ENCODE results near the gene ZNF799.
"Not testable (repeated sequence)": the region's sequence is repeated elsewhere in the genome, so short reads cannot be mapped to it uniquely, and the experiment has no call there.

Gene ZNF799

GRCh38 chr19:12400633-12401502 lies at the start of gene ZNF799:
Gene ZNF799 (minus strand): TSS chr19:12401271. CDS start chr19:12401070, 201 bp downstream.
- DNase-seq = peak; percentile 89

GRCh38 chr19:12450844-12451243 lies 49.8 kb upstream of the ZNF799 start:
- DNase-seq = no peak

- no peak for DNase-seq
These were observed 47.7 kb upstream of the ZNF799 start for GRCh38 chr19:12448808-12449207.

GRCh38 chr19:12440541-12441316 lies 39.7 kb upstream of the ZNF799 start, which contains the start of gene ZNF443:
Gene ZNF443 (minus strand): TSS chr19:12441021. CDS start chr19:12440914, 107 bp downstream.
- DNase-seq = peak; percentile 99

GRCh38 chr19:12439686-12440540 lies 38.8 kb upstream of the ZNF799 start:
- DNase-seq = peak; percentile 55

GRCh38 chr19:12430726-12431299 lies 29.7 kb upstream of the ZNF799 start:
- not testable (repeated sequence) for DNase-seq

GRCh38 chr19:12425888-12426274 lies 24.8 kb upstream of the ZNF799 start:
- no peak for DNase-seq

- DNase-seq = no peak
These were observed 24.3 kb upstream of the ZNF799 start for GRCh38 chr19:12425236-12425887.

GRCh38 chr19:12417273-12417672 lies 16.2 kb upstream of the ZNF799 start:
- DNase-seq = not testable (repeated sequence)

- no peak for DNase-seq
These were observed 10.8 kb upstream of the ZNF799 start for GRCh38 chr19:12411893-12412292.

GRCh38 chr19:12399901-12400632 lies 1.0 kb downstream of the ZNF799 start:
- DNase-seq = peak; percentile 12

GRCh38 chr19:12391148-12391547 lies 9.9 kb downstream of the ZNF799 start:
- not testable (repeated sequence) for DNase-seq

GRCh38 chr19:12386365-12386764 lies 14.7 kb downstream of the ZNF799 start:
- DNase-seq = not testable (repeated sequence)

GRCh38 chr19:12380444-12380737 lies 20.7 kb downstream of the ZNF799 start:
- DNase-seq = no peak

GRCh38 chr19:12379732-12380443 lies 21.2 kb downstream of the ZNF799 start:
- DNase-seq = no peak

GRCh38 chr19:12374026-12374425 lies 27.0 kb downstream of the ZNF799 start:
- DNase-seq = no peak

GRCh38 chr19:12365236-12366162 lies 35.6 kb downstream of the ZNF799 start, which contains the start of gene ZNF442:
Gene ZNF442 (minus strand): TSS chr19:12365683. CDS start chr19:12363631, 2,052 bp downstream.
- DNase-seq = peak; percentile 92

GRCh38 chr19:12364391-12365235 lies 36.5 kb downstream of the ZNF799 start:
- no peak for DNase-seq
